Breast epithelium (tissue), 3 donors: ENCODE measurements around the gene RANBP17.

ENCODE experiments used
- POLR2A ChIP-seq: fragments of 450-650 bp; IDR thresholded peaks from one replicate; pipeline ENCODE4 v1.6.1; 2016; ENCODE audit warnings: antibody characterized with exemption, mild to moderate bottlenecking, moderate library complexity
- POLR2AphosphoS5 ChIP-seq, 3 donors: sonication (generic); formaldehyde crosslinking; IDR thresholded peaks; one replicate each; pipeline ENCODE4 v1.6.1; 2017; ENCODE audit warnings: antibody characterized with exemption in 3 of 3
- TF ChIP-seq, protein P1 (sequence below), 3 donors: fragments of 450-650 bp; IDR thresholded peaks; one replicate each; pipeline ENCODE4 v1.5.1; 2016 to 2017; ENCODE audit warnings: antibody characterized with exemption in 3 of 3, mild to moderate bottlenecking in 3 of 3, moderate library complexity in 3 of 3

DNA sequence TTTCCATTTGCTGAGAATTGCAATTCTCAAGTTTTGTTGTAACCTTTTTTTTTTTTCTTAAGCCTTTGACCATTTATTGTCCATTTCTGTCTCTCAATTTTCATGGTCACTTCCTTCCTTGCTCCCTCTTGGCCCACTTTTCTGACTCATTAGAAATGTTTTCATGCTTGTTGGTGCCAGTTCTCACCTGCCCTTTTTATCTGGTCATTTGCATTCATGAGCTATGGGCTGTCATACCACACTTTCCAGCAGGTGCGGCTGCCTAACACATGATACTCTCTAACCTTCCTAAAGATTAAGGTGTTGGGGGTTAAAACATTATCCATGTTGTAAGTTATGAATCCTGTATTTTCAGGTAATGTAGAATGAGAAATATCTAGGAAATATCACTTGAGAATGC, 296.8 kb downstream of the RANBP17 start:
- TF ChIP-seq, protein P1, sequence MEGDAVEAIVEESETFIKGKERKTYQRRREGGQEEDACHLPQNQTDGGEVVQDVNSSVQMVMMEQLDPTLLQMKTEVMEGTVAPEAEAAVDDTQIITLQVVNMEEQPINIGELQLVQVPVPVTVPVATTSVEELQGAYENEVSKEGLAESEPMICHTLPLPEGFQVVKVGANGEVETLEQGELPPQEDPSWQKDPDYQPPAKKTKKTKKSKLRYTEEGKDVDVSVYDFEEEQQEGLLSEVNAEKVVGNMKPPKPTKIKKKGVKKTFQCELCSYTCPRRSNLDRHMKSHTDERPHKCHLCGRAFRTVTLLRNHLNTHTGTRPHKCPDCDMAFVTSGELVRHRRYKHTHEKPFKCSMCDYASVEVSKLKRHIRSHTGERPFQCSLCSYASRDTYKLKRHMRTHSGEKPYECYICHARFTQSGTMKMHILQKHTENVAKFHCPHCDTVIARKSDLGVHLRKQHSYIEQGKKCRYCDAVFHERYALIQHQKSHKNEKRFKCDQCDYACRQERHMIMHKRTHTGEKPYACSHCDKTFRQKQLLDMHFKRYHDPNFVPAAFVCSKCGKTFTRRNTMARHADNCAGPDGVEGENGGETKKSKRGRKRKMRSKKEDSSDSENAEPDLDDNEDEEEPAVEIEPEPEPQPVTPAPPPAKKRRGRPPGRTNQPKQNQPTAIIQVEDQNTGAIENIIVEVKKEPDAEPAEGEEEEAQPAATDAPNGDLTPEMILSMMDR (IDR thresholded peaks at IDR 0.05) = no peak
- TF ChIP-seq POLR2AphosphoS5 (IDR thresholded peaks at IDR 0.05) (no peak), POLR2A (no peak)
